Endometrium (tissue), 2 donors: ENCODE data around the gene CDHR2.

Experiments
- FAIRE-seq: peaks from 2 replicates; lab custom pipeline; 2012; peaks lifted over from hg19 to GRCh38; lab: Jason Lieb, UNC
- donor health status: control.
- donor health status: control.

Gene CDHR2

DNA sequence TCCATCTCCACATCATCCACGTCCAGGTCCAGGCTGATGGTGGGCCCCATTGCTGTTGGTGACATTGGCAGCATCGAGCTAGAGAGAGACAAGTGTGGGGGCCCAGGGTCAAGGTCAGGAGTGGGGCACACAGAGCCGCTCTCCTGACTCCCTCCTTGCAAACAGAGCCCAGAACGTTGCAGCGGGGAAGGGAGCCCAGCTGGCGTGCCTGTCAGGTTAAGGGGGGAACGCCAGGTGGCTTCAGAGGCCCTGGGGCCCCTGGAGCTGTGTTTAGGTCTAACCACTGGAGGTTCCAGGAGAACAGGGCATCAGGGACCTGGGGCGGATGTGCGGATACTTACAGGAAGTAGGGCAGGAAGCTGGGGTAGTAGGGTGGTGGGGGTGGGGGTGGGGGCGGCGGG lies 19.4 kb upstream of the CDHR2 start:
- no peak for FAIRE-seq

DNA sequence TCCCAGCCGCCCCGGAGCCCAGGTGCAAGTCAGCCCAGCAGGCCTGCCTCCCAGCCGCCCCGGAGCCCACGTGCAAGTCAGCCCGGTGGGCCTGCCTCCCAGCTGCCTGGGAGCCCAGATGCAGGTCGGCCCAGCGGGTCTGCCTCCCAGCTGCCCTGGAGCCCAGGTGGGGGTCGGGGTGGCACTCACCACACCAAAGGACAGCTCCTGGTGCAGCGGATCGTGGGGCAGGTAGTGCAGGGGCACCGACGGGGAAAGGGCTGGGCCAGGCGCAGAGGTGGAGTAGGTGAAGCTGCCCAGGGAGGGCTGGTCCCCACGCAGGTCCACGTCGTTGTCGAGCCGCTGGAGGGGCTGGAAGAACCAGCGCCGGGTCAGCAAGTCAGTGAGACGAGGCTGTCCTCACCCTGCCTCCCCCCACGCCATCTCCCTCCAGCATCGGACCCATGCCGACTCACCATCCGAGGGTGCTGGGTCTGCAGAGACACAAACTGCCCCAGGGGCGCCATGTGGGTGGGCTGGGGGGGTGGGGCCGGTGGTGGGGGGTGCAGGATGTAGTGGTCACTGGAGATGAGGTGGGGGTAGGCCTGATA lies 18.7 kb upstream of the CDHR2 start:
- FAIRE-seq: no peak

DNA sequence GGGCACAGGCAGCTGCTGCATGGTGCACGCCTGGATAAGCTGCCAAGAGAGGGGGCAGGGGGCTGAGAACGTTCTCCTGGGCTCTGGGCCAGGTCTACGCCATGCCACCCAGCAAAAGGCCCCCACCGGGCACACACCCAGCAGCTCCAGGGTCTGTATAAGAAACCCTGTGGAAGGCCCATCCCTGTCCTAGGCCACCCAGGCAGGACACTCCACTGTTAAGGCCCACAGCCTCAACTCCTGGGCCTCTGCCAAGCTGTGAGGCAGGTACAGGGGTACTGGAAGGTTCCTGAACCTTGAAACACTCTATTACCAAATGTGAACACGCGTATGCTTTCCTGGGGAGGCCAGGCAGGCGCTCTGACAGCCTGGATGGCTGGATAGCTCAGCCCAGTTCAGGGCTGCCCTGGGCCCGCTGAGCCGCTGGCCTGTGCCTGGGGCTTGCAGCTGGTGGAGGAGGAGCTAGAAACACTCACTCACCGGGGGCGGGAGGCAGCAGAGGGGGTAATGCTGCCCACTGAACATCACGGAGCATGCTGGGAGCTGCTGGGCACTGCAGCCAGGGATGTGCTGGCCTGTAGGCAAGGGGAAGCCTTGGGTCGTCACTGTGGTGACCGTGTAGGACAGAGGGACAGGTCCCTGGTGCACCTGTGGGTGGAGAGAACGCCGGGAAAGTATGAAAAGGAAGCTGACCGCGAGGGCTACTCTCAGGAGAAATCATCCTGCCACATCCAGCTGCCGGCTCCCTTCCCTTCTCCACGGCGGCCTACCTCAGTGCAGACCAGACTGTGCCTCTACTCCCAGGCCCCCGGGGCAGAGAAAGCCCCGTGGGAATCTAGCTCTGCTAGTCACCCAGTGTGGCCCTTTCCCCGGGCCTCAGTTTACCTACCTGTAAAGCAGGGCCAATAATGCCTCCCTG lies 17.9 kb upstream of the CDHR2 start:
- no peak for FAIRE-seq

DNA sequence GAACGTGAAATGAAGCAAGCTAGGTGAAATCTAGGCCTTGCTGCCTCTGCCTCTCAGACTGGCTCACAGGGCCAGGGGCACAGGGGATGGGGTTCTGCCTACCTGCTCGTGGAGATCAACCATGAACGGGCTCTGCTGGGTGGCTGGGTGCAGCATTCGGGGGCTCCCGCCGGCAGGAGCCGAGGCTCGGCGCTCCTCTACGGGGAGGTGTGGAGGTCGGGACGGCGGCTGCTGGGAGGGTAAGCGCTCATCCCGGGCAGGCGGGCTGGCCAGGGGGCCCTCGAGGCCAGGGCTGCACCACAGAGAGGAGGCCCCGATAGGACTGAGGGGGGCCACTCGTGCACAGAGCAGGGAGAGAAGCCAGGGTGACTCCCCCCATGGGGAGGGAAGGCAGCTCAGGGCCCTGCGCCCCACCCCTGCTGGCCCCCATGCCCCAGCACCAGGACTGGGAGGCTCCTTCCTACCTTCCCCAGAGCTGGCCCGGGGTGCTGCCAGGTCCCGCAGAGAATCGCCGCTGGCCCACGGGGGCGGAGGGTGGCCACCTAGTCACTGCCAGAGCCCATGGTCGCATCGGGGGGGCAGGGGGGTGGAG lies 17.1 kb upstream of the CDHR2 start:
- no peak for FAIRE-seq

- FAIRE-seq: no peak
These were observed 16.3 kb upstream of the CDHR2 start for GRCh38 chr5:176532795-176533194.

GRCh38 chr5:176533390-176533789 lies 15.8 kb upstream of the CDHR2 start:
- no peak for FAIRE-seq

GRCh38 chr5:176533894-176534611 lies 15.1 kb upstream of the CDHR2 start:
- FAIRE-seq: no peak

GRCh38 chr5:176534640-176535039 lies 14.5 kb upstream of the CDHR2 start:
- no peak for FAIRE-seq

GRCh38 chr5:176535101-176535663 lies 14.0 kb upstream of the CDHR2 start:
- FAIRE-seq: no peak

- no peak for FAIRE-seq
These were observed 13.4 kb upstream of the CDHR2 start for GRCh38 chr5:176535664-176536131.

- no peak for FAIRE-seq
These were observed 12.8 kb upstream of the CDHR2 start for GRCh38 chr5:176536132-176536901.

DNA sequence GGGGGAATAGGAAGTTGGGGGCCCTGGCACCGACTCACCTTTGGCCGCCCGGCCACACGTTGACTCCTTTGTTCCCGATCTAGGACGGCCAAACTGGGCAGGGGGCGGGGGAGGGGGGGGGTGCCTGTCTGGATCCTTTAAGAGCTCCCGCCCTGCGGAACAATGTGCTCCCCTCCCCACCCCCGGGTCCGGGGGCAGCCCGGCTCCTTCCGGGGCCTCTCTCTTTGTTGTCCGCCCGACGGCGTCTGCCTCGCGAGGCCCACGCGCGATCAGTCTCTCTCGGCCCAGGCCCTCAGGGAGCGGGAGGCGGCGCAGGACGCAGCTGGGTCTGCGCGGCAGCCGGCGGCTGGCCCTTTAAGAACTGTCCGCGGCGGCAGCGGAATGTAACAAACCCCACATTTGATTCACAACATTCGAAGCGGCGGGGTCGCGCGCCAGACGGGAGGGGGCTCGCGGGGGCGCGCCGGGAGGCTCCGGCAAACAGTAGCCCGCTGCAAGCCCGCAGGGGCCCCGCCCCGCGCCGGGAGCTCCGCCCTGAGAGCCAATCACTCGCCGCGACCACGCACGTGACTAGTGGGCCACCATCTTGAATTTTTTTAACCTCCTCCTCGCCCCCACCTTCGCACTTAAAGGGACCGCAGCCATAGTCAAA lies 12.1 kb upstream of the CDHR2 start, which contains the start of gene RNF44:
Gene RNF44 (minus strand): TSS at position 501 of the 652 bp plus-strand sequence. CDS start 4,930 bp downstream, outside the sequence.
- no peak for FAIRE-seq

- FAIRE-seq: peak; percentile 93
These were observed 11.4 kb upstream of the CDHR2 start for GRCh38 chr5:176537554-176538229.

- no peak for FAIRE-seq
These were observed 10.7 kb upstream of the CDHR2 start for GRCh38 chr5:176538230-176538988.

DNA sequence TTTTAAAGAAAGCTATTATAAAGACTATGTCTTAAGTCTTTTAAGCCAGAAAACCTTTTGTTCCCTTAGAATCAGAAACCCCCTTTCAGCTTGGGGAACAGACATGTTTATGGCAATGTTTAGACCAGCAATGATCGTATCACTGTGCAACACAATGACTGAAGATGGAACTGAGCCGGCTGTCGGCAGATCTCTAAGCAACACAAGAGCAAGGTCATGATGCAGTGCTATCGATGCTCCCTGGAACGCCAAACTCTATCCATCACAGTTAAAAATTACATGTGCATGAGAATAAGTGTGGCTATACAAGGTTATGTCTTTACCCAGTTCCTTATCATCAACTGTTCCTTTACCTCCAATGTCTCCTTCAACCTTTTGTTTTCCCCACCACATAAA lies 10.2 kb upstream of the CDHR2 start:
- FAIRE-seq: no peak

DNA sequence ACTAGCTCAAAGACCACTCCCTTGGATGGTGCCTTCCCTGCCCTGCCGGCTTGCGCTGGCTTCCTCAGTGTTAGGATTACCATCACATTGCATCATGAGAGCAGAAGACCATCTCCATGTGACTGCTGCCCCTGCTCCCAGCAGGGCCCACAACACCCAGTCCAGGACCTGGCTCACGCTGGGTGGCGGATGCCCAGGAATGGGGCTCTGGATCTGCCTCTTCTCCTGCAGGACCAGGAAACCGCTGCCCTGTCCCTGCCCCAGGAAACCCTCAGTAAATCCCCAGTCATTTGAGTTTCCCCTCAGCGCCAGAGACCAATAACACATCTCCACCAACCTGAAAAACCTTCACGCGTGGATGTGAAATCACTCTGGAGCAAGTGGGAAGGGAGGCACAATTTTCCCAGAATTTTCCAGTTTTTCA lies 8.7 kb upstream of the CDHR2 start:
- no peak for FAIRE-seq

- no peak for FAIRE-seq
These were observed 8.2 kb upstream of the CDHR2 start for GRCh38 chr5:176540956-176541337.

GRCh38 chr5:176541338-176542134 lies 7.6 kb upstream of the CDHR2 start:
- no peak for FAIRE-seq
